Measurements from ENCODE around the gene EIF3I.

EIF3I gene

DNA sequence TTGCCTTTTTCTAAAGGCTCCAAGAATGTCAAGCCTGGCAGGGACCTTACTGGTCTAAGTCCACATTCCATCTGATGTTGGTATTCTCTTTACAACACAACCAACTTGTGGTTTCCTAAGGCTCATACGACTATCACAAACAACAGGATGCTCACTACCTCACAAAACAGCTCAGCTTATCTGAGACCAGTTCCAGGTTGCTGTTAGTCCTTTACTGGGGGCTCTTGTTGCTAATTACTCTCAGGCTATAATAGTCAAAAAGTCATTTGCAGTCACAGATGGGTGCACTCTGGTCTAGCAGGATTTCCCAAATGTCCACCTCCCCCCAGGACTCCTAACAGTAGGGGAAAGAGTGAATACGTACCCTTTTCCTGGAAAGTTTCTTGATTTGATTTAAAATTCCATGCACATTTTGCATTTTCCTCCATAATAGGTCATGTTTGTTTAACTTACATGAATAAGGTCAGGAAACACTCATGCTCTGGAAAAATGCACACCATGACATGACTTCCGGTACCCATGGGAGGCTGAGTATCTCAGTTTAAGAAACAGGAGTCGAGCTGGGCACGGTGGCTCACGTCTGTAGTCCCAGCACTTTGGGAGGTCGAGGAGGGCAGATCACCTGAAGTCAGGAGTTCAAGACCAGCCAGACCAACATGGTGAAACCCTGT, 44.8 kb downstream of the EIF3I start:
- no peak for DNase-seq

DNA sequence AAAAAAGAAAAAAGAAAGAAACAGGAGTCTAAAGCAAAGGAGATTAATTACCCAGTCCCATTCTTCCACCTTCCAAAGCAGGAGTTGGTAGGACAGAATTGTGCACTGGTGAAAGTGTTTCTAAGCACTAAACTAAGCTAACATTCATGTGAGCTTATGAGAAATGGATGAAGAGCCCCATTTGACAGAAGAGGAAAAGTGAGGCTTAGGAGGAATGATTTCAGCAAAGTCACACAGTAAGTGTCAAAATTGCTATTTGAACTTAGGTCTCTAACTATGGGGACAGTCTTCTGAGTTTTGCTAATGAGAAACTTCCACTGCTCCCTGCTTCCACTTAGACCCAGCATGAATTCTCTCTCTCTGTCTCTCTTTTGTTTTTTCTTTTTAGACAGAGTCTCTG, 47.5 kb downstream of the EIF3I start:
- DNase-seq = no peak

DNA sequence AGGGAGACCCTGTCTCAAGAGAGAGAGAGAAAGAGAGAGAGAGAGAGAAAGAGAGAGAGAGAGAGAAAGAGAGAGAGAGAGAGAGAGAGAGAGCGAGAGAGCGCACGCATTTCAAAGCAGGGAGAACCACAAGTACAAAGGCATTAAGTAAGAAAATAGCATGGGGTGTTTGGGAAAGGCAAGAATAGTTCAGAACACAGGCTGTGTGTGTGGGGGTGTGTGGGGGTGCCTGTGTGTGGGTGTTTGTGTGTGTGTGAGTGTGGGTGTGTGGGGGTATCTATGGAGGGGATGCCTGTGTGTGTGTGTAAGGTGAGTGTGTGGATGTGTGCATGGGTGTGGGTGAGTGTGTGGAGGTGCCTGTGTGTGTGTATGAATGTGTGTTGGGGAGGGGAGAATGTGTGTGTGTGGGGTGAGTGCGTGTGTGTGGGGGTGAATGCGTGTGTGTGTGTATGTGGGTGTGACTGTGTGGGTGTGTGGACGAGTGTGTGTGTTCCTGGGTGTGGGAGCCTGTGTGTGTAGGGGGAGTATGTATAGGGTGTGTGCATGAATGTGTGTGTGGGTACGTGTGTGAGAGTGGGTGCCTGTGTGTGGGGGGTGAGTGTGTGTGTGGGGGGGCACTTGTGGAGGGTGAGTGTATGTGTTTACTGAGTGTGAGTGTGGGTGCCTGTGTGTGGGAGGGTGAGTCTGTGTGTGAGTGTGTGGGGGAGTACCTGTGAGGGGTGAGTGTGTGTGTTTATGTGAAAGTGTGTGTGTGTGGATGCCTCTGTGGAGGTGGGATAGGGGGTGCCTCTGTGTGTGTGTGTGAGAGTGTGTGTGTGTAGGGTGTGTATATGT, 50.6 kb downstream of the EIF3I start:
- no peak for DNase-seq

DNA sequence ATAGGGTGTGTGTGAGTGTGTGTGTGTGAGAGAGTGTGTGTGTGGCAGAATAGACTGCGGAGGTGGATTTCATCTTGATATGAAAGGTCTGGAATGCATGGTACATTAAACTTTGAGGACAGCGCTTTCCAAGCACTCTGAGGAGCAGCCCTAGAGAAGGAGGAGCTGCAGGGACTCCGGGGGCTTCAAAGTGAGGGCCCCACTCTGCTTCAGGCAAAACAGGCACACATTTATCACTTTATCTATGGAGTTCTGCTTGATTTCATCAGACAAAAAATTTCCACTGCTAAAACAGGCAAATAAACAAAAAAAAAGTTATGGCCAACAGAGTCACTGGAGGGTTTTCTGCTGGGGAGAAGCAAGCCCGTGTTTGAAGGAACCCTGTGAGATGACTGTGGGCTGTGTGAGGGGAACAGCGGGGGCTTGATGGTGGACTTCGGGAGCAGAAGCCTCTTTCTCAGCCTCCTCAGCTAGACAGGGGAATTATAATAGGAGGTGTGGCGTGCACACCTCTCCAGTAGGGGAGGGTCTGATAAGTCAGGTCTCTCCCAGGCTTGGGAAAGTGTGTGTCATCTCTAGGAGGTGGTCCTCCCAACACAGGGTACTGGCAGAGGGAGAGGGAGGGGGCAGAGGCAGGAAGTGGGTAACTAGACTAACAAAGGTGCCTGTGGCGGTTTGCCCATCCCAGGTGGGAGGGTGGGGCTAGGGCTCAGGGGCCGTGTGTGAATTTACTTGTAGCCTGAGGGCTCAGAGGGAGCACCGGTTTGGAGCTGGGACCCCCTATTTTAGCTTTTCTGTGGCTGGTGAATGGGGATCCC, 51.4 kb downstream of the EIF3I start:
- DNase-seq = no peak

DNA sequence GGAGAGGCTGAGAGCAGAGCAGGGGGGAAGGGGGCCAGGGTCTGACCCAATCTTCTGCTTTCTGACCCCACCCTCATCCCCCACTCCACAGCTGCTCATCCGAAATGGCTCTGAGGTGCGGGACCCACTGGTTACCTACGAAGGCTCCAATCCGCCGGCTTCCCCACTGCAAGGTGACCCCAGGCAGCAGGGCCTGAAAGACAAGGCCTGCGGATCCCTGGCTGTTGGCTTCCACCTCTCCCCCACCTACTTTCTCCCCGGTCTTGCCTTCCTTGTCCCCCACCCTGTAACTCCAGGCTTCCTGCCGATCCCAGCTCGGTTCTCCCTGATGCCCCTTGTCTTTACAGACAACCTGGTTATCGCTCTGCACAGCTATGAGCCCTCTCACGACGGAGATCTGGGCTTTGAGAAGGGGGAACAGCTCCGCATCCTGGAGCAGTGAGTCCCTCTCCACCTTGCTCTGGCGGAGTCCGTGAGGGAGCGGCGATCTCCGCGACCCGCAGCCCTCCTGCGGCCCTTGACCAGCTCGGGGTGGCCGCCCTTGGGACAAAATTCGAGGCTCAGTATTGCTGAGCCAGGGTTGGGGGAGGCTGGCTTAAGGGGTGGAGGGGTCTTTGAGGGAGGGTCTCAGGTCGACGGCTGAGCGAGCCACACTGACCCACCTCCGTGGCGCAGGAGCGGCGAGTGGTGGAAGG, 52.6 kb downstream of the EIF3I start:
- no peak for DNase-seq

DNA sequence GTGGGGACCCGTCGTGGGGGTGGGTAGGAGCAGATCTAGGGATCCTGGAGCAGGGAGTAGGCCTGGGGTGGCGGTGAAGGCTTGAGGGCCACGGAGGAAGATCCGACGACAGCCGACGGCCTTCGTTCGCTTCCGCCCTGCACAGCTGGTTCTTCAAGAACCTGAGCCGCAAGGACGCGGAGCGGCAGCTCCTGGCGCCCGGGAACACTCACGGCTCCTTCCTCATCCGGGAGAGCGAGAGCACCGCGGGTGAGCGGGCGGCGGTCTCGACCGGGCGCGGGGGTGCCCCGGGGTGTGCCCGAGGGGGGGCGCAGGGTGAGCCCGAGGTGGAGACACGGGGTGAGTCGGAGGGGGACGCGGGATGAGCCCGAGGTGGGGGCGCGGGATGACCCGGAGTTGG, 53.2 kb downstream of the EIF3I start:
- DNase-seq = no peak

DNA sequence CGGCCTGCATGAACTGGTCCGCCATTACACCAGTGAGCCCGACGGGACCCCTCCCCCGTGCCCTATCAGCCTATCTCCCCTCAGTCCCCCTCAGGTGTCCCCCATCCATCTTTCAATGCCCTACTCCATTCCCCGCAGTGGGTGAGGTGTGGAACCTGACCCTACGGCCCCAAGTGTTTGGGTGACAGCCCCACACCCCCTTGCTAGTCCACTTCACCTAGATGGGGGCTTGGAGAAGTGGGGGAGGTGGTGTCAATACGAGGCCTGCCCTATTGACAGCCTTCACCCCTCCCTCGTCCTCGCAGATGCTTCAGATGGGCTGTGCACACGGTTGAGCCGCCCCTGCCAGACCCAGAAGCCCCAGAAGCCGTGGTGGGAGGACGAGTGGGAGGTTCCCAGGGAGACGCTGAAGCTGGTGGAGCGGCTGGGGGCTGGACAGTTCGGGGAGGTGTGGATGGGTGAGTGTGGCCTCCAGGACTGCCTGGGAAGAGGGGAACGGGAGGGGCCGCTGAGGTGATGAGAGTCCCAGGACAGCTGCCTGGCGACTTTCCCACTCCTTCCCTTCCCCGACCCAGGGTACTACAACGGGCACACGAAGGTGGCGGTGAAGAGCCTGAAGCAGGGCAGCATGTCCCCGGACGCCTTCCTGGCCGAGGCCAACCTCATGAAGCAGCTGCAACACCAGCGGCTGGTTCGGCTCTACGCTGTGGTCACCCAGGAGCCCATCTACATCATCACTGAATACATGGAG, 54.0 kb downstream of the EIF3I start:
- no peak for DNase-seq

Measured in hematopoietic multipotent progenitor cell treated with erythropoietin and hydrocortisone succinate and interleukin-3 and kit ligand, for 8 days (in vitro differentiated cells).